GM21367 (cell line): ENCODE data around the gene OR51D1.

ENCODE experiments used
- ATAC-seq: cut with Tn5 transposase; IDR thresholded peaks from one replicate; pipeline ENCODE4 v1.9.1; 2021; ENCODE audit not compliant: unreplicated experiment

Gene OR51D1, protein sequence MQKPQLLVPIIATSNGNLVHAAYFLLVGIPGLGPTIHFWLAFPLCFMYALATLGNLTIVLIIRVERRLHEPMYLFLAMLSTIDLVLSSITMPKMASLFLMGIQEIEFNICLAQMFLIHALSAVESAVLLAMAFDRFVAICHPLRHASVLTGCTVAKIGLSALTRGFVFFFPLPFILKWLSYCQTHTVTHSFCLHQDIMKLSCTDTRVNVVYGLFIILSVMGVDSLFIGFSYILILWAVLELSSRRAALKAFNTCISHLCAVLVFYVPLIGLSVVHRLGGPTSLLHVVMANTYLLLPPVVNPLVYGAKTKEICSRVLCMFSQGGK

DNA sequence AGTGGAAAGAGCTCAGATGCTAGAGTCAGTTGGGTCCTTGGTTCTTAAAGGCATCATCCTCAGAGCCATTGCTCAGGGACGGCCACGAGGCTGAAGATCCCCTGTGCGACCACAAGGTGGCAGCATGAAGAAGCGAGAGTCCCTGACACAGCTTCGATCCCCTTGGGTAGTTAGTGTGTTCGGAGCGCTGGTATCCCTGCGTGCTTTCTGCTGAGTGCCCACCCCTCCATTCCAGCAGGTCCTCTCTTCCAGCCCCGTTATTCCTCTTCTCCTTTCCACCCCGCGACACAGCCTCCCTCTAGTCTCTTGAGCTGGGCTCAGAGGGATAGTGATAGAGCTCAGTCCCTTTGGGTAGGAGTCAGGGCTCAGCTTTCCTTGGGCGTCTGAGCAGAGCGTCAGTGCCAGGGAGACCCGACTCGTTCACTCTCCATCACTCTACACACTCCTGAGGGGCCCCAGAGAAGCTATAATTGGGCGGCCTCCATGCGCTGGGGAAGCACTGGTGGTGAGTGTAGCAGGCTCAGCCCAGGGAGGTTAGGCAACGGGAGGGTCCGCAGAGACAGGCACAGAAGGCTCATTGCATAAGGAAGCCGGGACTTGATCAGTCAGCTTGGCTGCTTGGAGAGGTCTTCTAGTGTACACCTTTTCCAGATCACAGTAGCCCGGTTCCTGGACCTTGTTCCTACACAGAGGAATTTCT is at the start of gene OR51D1:
Gene OR51D1 (plus strand): TSS at position 516 of the 700 bp plus-strand sequence. CDS start 2,314 bp downstream, outside the sequence.
- ATAC-seq = peak; percentile 87

DNA sequence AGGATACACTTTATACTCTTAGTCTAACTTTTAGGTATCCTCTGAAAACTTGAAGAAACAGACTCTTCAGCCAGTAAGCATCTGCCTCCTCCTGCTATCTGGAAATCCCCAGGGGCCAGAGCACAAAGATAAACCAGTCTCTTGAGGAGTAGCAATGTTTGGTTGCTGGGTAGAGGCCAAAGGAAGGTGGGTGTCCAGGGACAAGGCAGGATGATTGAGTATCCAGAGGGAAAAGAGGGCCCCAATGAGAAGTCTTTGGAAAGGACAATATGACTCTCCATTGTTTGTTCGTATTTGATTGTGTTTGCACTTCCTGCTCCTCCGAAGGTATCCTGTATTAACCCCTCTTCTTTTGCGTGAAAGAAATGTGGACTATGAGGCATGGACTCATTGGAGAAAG is 48.3 kb upstream of the OR51D1 start:
- no peak for ATAC-seq

- no peak for ATAC-seq
These were observed 43.5 kb upstream of the OR51D1 start, which contains the start of gene OR52I1 for GRCh38 chr11:4593739-4594138. Gene OR52I1 (plus strand): TSS chr11:4594039. CDS start chr11:4594039, 0 bp downstream.

GRCh38 chr11:4605057-4605456 is 32.2 kb upstream of the OR51D1 start:
- no peak for ATAC-seq

- no peak for ATAC-seq
These were observed 30.9 kb upstream of the OR51D1 start for GRCh38 chr11:4606231-4607015.

- ATAC-seq = no peak
These were observed 30.2 kb upstream of the OR51D1 start for GRCh38 chr11:4607096-4607495.

DNA sequence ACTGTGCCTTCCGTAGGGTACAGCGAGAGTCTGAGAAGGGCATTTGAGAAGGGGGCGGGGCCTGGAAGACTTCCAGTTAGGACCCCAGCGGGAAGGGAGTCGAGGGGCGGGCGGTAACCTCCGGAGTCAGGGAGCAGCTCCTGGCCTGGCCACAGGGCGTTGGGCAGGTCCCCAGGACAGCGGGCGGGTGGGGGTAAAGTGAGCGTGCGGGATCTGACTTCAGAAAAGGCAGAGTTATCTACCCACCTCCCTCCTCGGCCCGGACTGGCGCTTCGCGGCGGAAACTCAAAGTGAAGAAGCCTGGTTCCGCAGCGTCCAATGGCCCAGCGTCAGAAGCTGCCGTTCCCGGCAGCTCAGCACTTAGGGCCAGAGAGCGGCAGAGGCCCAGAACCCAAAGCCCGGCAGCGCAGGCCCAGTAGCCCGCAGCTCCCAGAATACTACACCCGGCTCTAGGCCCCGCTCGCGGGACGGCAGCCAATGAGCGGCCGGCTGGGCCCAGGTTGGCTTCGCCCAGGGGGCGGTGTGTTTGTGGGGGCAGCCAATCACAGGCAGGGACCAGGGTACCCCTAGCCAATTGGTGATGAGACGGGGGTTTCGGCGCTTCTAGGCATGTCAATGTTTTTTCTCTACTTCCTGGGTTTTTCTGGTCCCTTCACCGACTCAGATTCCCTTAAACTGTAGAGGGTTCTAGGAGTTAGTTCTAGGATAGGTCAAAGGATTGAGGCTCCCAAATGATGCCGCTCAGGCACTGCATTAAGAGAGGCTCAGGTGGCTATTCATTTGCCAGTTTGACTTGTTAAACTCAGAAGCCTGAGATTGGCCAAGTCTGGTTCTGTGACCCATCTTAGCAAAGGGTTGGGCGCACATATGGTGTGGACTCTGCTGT is 29.3 kb upstream of the OR51D1 start, which contains the start of gene TRIM68:
Gene TRIM68 (minus strand): TSS at position 451 of the 886 bp plus-strand sequence. CDS start 2,727 bp downstream, outside the sequence.
- ATAC-seq = peak; percentile 100

GRCh38 chr11:4610258-4610935 is 26.9 kb upstream of the OR51D1 start:
- no peak for ATAC-seq

DNA sequence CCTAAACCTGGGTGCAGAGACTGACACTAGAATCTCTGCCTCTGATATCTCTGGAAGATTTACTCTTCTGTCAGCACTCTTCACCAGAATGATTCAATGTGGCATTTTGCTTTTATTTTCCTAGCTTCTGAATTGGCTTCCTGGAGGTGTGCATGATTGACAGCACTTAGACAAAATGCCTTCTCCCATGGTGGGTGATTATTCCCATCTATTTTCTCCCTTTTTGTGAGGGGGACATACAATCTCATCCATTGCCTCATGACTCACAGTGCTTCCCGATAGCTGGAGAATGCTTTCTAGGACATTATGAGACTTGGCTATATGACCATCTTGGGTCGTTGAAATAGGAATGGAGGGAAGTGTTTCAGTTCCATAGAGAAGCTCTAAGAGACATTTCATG is 25.3 kb upstream of the OR51D1 start:
- ATAC-seq = no peak

DNA sequence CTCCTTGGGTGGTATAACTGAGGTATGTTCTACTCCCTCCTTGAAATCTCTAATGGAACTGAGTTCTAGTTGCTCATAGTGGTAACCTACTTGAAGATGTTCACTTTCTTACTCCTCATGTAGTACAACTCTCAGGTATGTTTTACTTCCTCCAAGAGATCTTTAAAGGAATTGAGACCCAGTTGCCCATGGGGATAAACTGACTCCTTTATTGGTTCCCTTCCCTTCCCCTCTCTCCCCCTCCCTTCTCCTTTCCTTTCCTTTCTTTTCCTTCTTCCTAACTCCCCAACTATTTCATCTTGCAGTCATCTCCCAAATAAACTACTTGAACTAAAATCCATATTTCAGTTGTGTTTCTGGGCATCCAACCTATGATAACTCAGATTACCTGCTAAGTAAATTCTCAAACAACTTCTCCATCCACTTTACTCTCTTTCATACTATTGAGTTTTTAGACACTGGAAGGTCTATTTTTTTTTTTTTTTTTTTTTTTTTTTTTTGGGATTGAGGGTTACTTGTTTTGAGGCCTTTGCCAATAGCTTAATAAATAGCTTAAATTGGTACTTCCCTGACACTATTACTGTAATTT is 21.3 kb upstream of the OR51D1 start:
- no peak for ATAC-seq

- ATAC-seq = no peak
These were observed 17.8 kb upstream of the OR51D1 start for GRCh38 chr11:4619514-4619913.

DNA sequence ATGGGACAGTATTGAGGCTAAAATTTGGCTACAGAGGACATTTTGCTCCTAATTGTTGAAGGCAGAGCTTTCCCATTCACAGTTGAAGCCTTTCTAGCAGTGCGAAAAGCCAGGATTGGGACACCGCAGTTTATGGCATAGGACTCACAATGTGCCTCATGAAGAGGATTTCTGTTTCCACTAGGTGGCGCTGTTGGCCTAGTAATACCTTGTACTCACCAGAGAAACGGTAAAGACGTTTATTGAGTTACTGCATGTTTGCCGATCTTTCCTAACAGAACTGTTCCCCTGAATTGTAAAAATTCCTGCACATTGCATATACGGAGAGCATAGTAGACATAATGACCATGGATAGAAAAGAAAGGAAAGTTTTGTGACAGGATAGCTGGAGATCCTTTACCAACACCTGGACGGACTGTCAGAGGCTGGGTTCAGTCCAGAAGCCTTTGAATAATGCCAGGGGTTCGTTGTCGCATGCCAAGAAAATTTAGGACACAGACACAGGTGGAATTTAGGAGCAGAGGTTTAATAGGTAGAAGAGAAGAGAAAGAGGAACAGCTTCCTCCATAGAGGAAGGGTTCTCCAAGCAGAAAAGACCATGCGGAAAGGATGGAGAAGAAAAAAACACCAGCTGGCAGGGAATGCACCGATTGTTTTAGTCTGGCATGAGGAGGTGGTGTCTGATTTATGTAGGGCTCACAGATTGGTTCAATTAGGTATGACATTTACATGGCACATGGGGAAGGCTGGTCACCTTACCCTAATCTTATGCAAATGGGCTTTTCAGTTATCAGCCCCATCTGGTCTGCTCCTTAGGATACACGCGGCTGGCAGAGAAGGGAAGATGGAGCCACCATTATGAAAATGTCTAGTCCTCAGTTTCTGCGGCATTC is 10.8 kb upstream of the OR51D1 start:
- ATAC-seq = no peak

GRCh38 chr11:4636136-4636535 is 1.1 kb upstream of the OR51D1 start:
- ATAC-seq = no peak

DNA sequence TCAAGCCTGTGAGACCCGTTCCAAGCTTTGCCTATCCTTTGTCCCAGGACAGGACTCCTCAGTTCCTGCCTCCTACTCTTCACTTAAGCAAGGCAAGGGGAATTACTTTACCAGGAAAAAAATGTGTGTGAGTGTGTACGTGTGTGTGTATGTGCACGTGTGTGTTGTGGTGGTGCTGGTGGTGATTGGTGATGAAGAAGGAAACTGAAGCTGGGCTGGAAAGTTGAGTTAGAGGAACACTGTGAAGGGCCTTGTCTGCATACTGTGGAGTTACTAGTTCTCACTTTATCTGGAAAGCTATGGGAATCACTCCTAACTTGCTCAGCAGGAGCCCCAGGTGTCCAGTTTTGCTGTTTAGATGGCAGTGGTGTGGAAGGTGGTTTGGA is 378 bp downstream of the OR51D1 start:
- no peak for ATAC-seq

GRCh38 chr11:4639931-4640330 is 2.7 kb downstream of the OR51D1 start:
- ATAC-seq = no peak

GRCh38 chr11:4641501-4641900 is 4.2 kb downstream of the OR51D1 start:
- ATAC-seq = no peak

DNA sequence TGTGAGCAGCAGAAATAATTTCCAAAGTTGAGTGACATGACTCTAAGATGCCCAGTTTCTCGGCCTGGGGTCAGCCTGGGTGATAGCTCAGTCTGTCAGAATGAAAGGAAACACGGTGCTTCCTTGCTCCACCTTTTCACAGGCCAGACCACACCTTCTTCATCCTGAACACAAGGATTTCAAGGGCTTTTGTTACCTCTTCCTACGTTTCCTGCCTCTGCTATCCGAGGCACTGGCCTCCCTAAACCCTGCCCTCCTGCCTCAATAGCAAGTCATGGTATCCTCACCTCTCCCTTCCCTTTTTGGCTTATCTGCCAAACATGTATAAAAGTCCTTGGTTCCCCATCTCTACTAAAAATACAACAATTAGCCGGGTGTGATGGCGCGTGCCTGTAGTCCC is 4.8 kb downstream of the OR51D1 start:
- ATAC-seq = no peak

- ATAC-seq = no peak
These were observed 5.8 kb downstream of the OR51D1 start for GRCh38 chr11:4643076-4643475.

DNA sequence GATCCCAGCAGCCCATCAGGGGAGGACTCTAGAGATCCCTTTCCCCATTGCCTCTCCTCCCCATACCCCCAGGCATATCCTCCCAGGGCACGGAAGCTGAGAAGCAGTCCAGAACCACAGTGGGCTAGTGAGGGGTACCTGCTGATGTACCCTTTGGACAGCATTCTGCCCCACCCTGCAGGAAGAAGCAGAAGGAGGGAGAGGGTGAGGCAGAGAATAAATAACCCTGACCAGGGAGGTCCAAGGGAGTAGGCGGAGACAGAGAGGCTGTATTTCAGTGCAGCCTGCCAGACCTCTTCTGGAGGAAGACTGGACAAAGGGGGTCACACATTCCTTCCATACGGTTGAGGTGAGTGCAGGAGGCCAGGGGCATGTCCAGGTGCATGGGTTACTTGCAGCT is 6.4 kb downstream of the OR51D1 start, which contains the start of gene OR51E1:
Gene OR51E1 (plus strand): TSS at position 301 of the 400 bp plus-strand sequence. CDS start 8,545 bp downstream, outside the sequence.
- no peak for ATAC-seq
